ENCODE data around the gene CHRNA5. TPM values are rescaled to one million over a fixed set of nuclear protein-coding genes. Genes with fewer than 3 reads are reported as not detected.

The CHRNA5 gene
- polyA plus RNA-seq, 1 experiment: 1.1 TPM

GRCh38 chr15:78574944-78575343, 9.6 kb downstream of the CHRNA5 start:
- TF ChIP-seq, protein P1, sequence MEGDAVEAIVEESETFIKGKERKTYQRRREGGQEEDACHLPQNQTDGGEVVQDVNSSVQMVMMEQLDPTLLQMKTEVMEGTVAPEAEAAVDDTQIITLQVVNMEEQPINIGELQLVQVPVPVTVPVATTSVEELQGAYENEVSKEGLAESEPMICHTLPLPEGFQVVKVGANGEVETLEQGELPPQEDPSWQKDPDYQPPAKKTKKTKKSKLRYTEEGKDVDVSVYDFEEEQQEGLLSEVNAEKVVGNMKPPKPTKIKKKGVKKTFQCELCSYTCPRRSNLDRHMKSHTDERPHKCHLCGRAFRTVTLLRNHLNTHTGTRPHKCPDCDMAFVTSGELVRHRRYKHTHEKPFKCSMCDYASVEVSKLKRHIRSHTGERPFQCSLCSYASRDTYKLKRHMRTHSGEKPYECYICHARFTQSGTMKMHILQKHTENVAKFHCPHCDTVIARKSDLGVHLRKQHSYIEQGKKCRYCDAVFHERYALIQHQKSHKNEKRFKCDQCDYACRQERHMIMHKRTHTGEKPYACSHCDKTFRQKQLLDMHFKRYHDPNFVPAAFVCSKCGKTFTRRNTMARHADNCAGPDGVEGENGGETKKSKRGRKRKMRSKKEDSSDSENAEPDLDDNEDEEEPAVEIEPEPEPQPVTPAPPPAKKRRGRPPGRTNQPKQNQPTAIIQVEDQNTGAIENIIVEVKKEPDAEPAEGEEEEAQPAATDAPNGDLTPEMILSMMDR (IDR thresholded peaks at IDR 0.05; ENCODE audit: insufficient read depth, low read depth, low read length): no peak
- DNase-seq (ENCODE audit: low read depth): no peak
- H3K27me3 ChIP-seq (ENCODE audit: control insufficient read depth, insufficient read depth, low read length): no peaks in the 10 kb centered on the region
- CTCF ChIA-PET: interaction anchor here (0.6 kb wide), 1 partner anchor 62 kb away, joined by 3 read pairs; no protein-coding TSS in a partner anchor
- POLR2A ChIA-PET: no interaction called here
- no peak overlapping the region for H3K4me3 ChIP-seq (ENCODE audit: low read depth, low read length)
- H3K36me3 ChIP-seq (ENCODE audit: control insufficient read depth, insufficient read depth, low read length): no peaks in the 10 kb centered on the region

DNA sequence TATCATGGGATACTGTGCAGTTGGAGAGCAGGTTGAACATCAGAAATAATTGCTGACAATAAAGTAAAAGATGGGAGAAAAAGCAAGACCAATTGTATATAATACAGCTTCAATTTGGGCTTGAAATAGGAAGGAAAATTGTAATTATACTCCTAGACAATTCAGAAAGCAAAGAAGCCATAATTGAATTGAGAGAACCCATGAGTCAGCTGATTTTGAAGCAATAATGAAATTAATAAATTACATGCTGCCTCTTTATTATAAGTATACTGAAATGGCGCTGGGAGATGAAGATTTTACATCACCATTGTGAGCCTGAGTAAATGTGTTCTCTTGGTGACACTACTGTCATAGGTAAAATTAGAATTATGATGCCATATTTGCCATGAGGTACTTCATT, 32.3 kb downstream of the CHRNA5 start:
- TF ChIP-seq, protein P1 (IDR thresholded peaks at IDR 0.05; ENCODE audit: insufficient read depth, low read depth, low read length): no peak
- DNase-seq (ENCODE audit: low read depth): no peak
- ChIA-PET CTCF (interaction anchor here (0.6 to 2.3 kb wide), 4 partner anchors 11 to 42 kb away, joined by 3 to 7 read pairs (median 3); no protein-coding TSS in a partner anchor), POLR2A (no interaction called here)
- Histone ChIP-seq H3K27me3 (ENCODE audit: control insufficient read depth, insufficient read depth, low read length) (no peaks in the 10 kb centered on the region), H3K36me3 (ENCODE audit: control insufficient read depth, insufficient read depth, low read length) (no peaks in the 10 kb centered on the region), H3K4me3 (ENCODE audit: low read depth, low read length) (no peak overlapping the region)

GRCh38 chr15:78598348-78598747, 33.0 kb downstream of the CHRNA5 start:
- DNase-seq (ENCODE audit: low read depth): no peak
- POLR2A ChIA-PET: no interaction called here
- Histone ChIP-seq H3K27me3 (ENCODE audit: control insufficient read depth, insufficient read depth, low read length) (no peaks in the 10 kb centered on the region), H3K4me3 (ENCODE audit: low read depth, low read length) (no peak overlapping the region), H3K36me3 (ENCODE audit: control insufficient read depth, insufficient read depth, low read length) (no peaks in the 10 kb centered on the region)
- CTCF ChIA-PET: interaction anchor here (0.6 to 2.3 kb wide), 3 partner anchors 11 to 21 kb away, joined by 3 to 7 read pairs (median 3); no protein-coding TSS in a partner anchor
- TF ChIP-seq, protein P1 (IDR thresholded peaks at IDR 0.05; ENCODE audit: insufficient read depth, low read depth, low read length): no peak

DNA sequence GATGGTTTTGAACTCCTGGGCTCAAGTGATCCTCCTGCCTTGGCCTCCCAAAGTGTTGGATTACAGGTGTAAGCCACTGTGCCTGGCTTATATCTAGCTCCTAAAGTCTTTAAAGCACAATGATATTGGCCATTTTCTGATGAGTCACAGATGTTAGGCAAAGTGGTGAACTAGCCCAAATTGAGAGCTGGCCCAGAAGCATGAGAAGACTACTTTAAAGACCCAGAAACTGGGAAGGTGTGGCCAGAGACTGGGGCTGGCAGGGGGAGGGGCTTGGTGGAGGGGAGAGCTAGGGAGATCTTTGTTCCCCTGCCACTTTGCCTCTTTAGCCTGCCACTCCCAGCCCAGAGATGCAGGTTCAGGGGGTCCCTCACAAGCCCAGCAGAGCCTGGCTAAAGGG, 33.9 kb downstream of the CHRNA5 start:
- no peak for DNase-seq (ENCODE audit: low read depth)
- POLR2A ChIA-PET: no interaction called here
- no peak overlapping the region for H3K4me3 ChIP-seq (ENCODE audit: low read depth, low read length)
- TF ChIP-seq, protein P1 (IDR thresholded peaks at IDR 0.05; ENCODE audit: insufficient read depth, low read depth, low read length): no peak
- H3K36me3 ChIP-seq (ENCODE audit: control insufficient read depth, insufficient read depth, low read length): no peaks in the 10 kb centered on the region
- H3K27me3 ChIP-seq (ENCODE audit: control insufficient read depth, insufficient read depth, low read length): no peaks in the 10 kb centered on the region
- CTCF ChIA-PET: interaction anchor here (0.7 to 2.3 kb wide), 3 partner anchors 19 to 40 kb away, joined by 3 to 7 read pairs (median 3); no protein-coding TSS in a partner anchor

DNA sequence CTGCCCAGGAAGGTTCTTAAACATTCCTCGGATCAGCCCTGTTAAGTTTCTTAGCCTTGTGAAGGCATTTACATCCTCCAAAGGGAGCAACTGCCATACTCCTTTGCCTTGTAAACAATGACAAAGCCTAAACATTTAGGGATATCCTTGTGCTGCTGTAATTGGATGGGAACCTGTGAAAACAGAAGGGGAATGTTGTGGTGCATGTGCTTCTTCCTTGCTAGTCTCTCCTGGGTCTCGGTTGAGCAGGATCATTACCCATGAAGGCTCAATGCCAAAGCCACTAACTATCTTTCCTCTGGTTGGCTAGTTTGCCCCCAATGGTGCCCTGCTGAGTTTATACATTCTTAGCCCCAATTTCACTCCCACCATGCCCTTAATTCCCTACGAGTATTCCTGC, 38.1 kb downstream of the CHRNA5 start:
- TF ChIP-seq, protein P1 (IDR thresholded peaks at IDR 0.05; ENCODE audit: insufficient read depth, low read depth, low read length): no peak
- H3K27me3 ChIP-seq (ENCODE audit: control insufficient read depth, insufficient read depth, low read length): no peaks in the 10 kb centered on the region
- POLR2A ChIA-PET: interaction anchor here (0.6 kb wide), 1 partner anchor 648 kb away, joined by 3 read pairs; no protein-coding TSS in a partner anchor
- CTCF ChIA-PET: no interaction called here
- H3K4me3 ChIP-seq (ENCODE audit: low read depth, low read length): no peak overlapping the region
- H3K36me3 ChIP-seq (ENCODE audit: control insufficient read depth, insufficient read depth, low read length): no peaks in the 10 kb centered on the region
- DNase-seq (ENCODE audit: low read depth): no peak
